ENCODE data around the gene VAV2. TPM values are rescaled to one million over a fixed set of nuclear protein-coding genes. Genes with fewer than 3 reads are reported as not detected.

VAV2 gene
- total and polyA plus RNA-seq, 2 of the 4 experiments (the other 2 are of a cell fraction), result 10.8 to 13.4 TPM

DNA sequence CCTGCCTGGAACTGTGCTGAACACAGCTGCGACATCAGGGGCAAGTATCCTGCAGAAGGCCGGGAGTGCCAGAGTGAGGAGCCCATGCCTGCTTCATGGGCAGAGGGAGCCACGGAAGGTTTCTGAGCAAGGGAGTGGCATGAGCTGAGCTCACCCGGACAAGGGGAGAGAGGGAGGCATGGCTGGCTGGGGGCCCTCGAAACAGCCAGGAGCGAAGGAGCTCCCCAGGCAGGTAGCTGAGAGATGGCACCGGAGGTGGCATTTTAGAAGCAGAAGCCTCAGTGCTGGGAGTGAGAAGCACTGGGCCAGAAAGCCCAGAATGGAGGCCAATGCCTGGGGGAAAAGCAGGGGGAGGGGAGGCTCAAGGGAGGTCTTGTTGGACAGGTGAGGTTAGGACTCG is 197.1 kb downstream of the VAV2 start:
- DNase-seq (no peak), ATAC-seq (ENCODE audit: low read depth) (no peak)
- Histone ChIP-seq H3K4me3 (ENCODE audit: insufficient read depth, low read depth, low read length) (no peak overlapping the region), H4K8ac (ENCODE audit: low read depth in 2 of 2, low read length in 2 of 2) (no peak overlapping the region), H3K18ac (ENCODE audit: low read depth, low read length) (no peak overlapping the region), H3K23ac (ENCODE audit: low read depth, low read length) (no peak overlapping the region), H4K20me1 (ENCODE audit: insufficient read depth, low read length) (0 out of 2 replicates have a peak, but pooled peaks cover 5% of the 10 kb centered on the region), H2AK5ac (ENCODE audit: low read depth, low read length) (no peak overlapping the region), H3K4me1 (ENCODE audit: control insufficient read depth, insufficient read depth, low read length) (peaks cover 2% of the 10 kb centered on the region; the same call in 1 of the 2 replicates), H3K9ac (ENCODE audit: low read depth, low read length) (no peak overlapping the region), H3K27ac (ENCODE audit: insufficient read depth, low read length) (no peak overlapping the region), H2AFZ (replicated peaks; ENCODE audit: low read length, poor library complexity) (no peak overlapping the region), H3K4ac (ENCODE audit: low read depth, low read length) (no peak overlapping the region), H4K5ac (ENCODE audit: low read depth, low read length) (no peak overlapping the region), H3K9me1 (ENCODE audit: insufficient read depth, low read length) (no peaks in the 10 kb centered on the region), H3K9me3 (ENCODE audit: control insufficient read depth, insufficient read depth, low read length) (no peaks in the 10 kb centered on the region), H3K14ac (replicated peaks; ENCODE audit: low read depth, low read length) (no peak overlapping the region), H2BK5ac (ENCODE audit: low read depth, low read length, poor library complexity, severe bottlenecking) (no peak overlapping the region), H2BK15ac (ENCODE audit: low read depth, low read length) (no peak overlapping the region), H3K36me3 (ENCODE audit: control insufficient read depth, insufficient read depth, low read length) (peaks cover 18% of the 10 kb centered on the region), H2AK9ac (replicated peaks; ENCODE audit: low read depth, low read length, poor library complexity) (no peak overlapping the region), H3K4me2 (ENCODE audit: low read depth, low read length) (no peak overlapping the region), H4K91ac (ENCODE audit: insufficient read depth, low read depth, low read length) (no peak overlapping the region), H2BK20ac (ENCODE audit: low read depth, low read length) (no peak overlapping the region), H3K79me1 (ENCODE audit: low read depth in 1 of 2, low read length in 2 of 2) (peaks cover 0 to 7% of the 10 kb centered on the region in 2 experiments; a peak in 1 of 4 replicates), H2BK120ac (ENCODE audit: low read depth, low read length) (no peak overlapping the region), H3K56ac (ENCODE audit: extremely low read depth, insufficient read depth, low read length) (no peak overlapping the region), H3K27me3 (ENCODE audit: control insufficient read depth, insufficient read depth, low read length) (no peaks in the 10 kb centered on the region)
- dilution Hi-C loops (cut with HindIII; ENCODE audit: low sequenced_read_pairs, unreplicated experiment), result loop anchor here (25.0 kb wide), 1 partner anchor 217 kb away; no protein-coding TSS in a partner anchor
- ChIA-PET POLR2A (ENCODE audit: unreplicated experiment) (no interaction called here), CTCF (interaction anchor here (1.1 kb wide), 1 partner anchor 13 kb away, joined by 4 read pairs; no protein-coding TSS in a partner anchor)
- in situ Hi-C loops (cut with MboI; ENCODE audit: low sequenced_read_pairs), result loop anchor here (25.0 kb wide), 1 partner anchor 342 kb away; the partner anchor contains the start of gene WDR5
- TF ChIP-seq NFE2L2 (IDR thresholded peaks at IDR 0.05; ENCODE audit: low read depth, low read length), result no peak
- no peak for TF ChIP-seq RFX5 (IDR thresholded peaks at IDR 0.05; ENCODE audit: low read depth, low read length)
- no peak for TF ChIP-seq BHLHE40 (IDR thresholded peaks at IDR 0.05; ENCODE audit: low read depth, low read length)
- TF ChIP-seq POLR2A (IDR thresholded peaks at IDR 0.05; ENCODE audit: low read depth, low read length), result no peak
- 86% methylated on average over 6 of the region's 8 CpGs; no CpG with 5 or more reads in 1 of the 2 experiments for WGBS, 2 experiments (ENCODE audit: extremely low coverage in 2 of 2, insufficient read length in 1 of 2)
- no TSS peak for BruUV-seq (replicated peaks)
- intact Hi-C loops (cut with micrococcal nuclease), result no loop called here
